ENCODE measurements around the gene STK25.
"Not testable (repeated sequence)": the region's sequence is repeated elsewhere in the genome, so short reads cannot be mapped to it uniquely, and the experiment has no call there.

The STK25 gene

GRCh38 chr2:241539616-241540374 lies 31.4 kb upstream of the STK25 start:
- no peak for DNase-seq

GRCh38 chr2:241538838-241539615 lies 30.6 kb upstream of the STK25 start:
- no peak for DNase-seq

- no peak for DNase-seq
These were observed 27.7 kb upstream of the STK25 start for GRCh38 chr2:241535871-241536655.

GRCh38 chr2:241534701-241535375 lies 26.5 kb upstream of the STK25 start:
- DNase-seq: no peak

GRCh38 chr2:241534293-241534692 lies 25.9 kb upstream of the STK25 start:
- no peak for DNase-seq

- no peak for DNase-seq
These were observed 24.6 kb upstream of the STK25 start for GRCh38 chr2:241532733-241533601.

GRCh38 chr2:241532168-241532567 lies 23.8 kb upstream of the STK25 start:
- DNase-seq: no peak

GRCh38 chr2:241531161-241531722 lies 22.9 kb upstream of the STK25 start:
- DNase-seq: no peak

- no peak for DNase-seq
These were observed 22.2 kb upstream of the STK25 start for GRCh38 chr2:241530571-241530970.

GRCh38 chr2:241525818-241526780 lies 17.7 kb upstream of the STK25 start:
- DNase-seq: not testable (repeated sequence)

GRCh38 chr2:241522477-241522876 lies 14.1 kb upstream of the STK25 start:
- no peak for DNase-seq

- no peak for DNase-seq
These were observed 11.3 kb upstream of the STK25 start for GRCh38 chr2:241519669-241520068.

- DNase-seq: no peak
These were observed 8.9 kb upstream of the STK25 start for GRCh38 chr2:241517297-241517696.

- DNase-seq: no peak
These were observed 8.2 kb upstream of the STK25 start for GRCh38 chr2:241516520-241516965.

- no peak for DNase-seq
These were observed 6.8 kb upstream of the STK25 start for GRCh38 chr2:241514986-241515737.

GRCh38 chr2:241514553-241514952 lies 6.2 kb upstream of the STK25 start:
- no peak for DNase-seq

- no peak for DNase-seq
These were observed 2.8 kb upstream of the STK25 start for GRCh38 chr2:241511091-241511741.

GRCh38 chr2:241509155-241509784 lies 886 bp upstream of the STK25 start:
- no peak for DNase-seq

Measured in T-helper 9 cell (primary cell).